Endothelial cell (in vitro differentiated cells): ENCODE data around the gene ENAH. TPM values are rescaled to one million over a fixed set of nuclear protein-coding genes. Genes with fewer than 3 reads are reported as not detected.

ENCODE experiments used
- DNase-seq: peaks from one replicate; pipeline ENCODE4 v3.0.0; 2021; ENCODE audit warnings: low spot score
- H3K27ac Mint-ChIP-seq: one replicate; pipeline ENCODE4 v1.8.0; 2021; ENCODE audit warnings: mixed read lengths, inconsistent platforms; ENCODE audit not compliant: unreplicated experiment
- H3K27me3 Mint-ChIP-seq: one replicate; pipeline ENCODE4 v1.8.0; 2021; ENCODE audit warnings: mild to moderate bottlenecking, moderate library complexity, mixed read lengths, inconsistent platforms; ENCODE audit not compliant: unreplicated experiment
- H3K36me3 Mint-ChIP-seq: one replicate; pipeline ENCODE4 v1.8.0; 2021; ENCODE audit warnings: mild to moderate bottlenecking, low read depth, mixed read lengths, inconsistent platforms; ENCODE audit not compliant: unreplicated experiment
- H3K4me1 Mint-ChIP-seq: one replicate; pipeline ENCODE4 v1.8.0; 2021; ENCODE audit warnings: mild to moderate bottlenecking, mixed read lengths, inconsistent platforms; ENCODE audit not compliant: unreplicated experiment
- H3K4me3 Mint-ChIP-seq: one replicate; pipeline ENCODE4 v1.8.0; 2021; ENCODE audit warnings: mild to moderate bottlenecking, mixed read lengths, inconsistent platforms; ENCODE audit not compliant: unreplicated experiment
- H3K9me3 Mint-ChIP-seq: one replicate; pipeline ENCODE4 v1.8.0; 2021; ENCODE audit warnings: mixed read lengths, inconsistent platforms; ENCODE audit not compliant: unreplicated experiment
- CTCF ChIP-seq: fragments of 200-600 bp; sonication (generic); IDR thresholded peaks from one replicate; pipeline ENCODE4 v1.5.0; 2021; ENCODE audit warnings: antibody characterized with exemption; ENCODE audit not compliant: unreplicated experiment
- total RNA-seq: library from RNA; stranded (reverse); fragmentation: NEBNext Ultra II Directional; extraction: Animal tissue kit (Norgen Biotek cat#: 25700); gene quantifications from one replicate; pipeline ENCODE4 v1.2.1, GENCODE V29; 2021; ENCODE audit not compliant: unreplicated experiment

ENAH gene
- total RNA-seq, 1 donor from 2014 or later, result 82.9 TPM

- Mint-ChIP-seq H3K4me1 (peaks cover 8% of the 10 kb centered on the region), H3K36me3 (no peaks in the 10 kb centered on the region), H3K27me3 (peaks cover 2% of the 10 kb centered on the region), H3K9me3 (no peaks in the 10 kb centered on the region), H3K27ac (no peak overlapping the region), H3K4me3 (no peak overlapping the region)
- TF ChIP-seq CTCF, result no peak
- DNase-seq, result no peak
Observed at GRCh38 chr1:225611537-225612223, 41.2 kb downstream of the ENAH start.

GRCh38 chr1:225610539-225610938, 42.4 kb downstream of the ENAH start:
- Mint-ChIP-seq H3K27me3 (peaks cover 2% of the 10 kb centered on the region), H3K36me3 (no peaks in the 10 kb centered on the region), H3K4me1 (peaks cover 8% of the 10 kb centered on the region), H3K27ac (no peak overlapping the region), H3K9me3 (no peaks in the 10 kb centered on the region), H3K4me3 (no peak overlapping the region)
- DNase-seq, result no peak
- no peak for TF ChIP-seq CTCF

GRCh38 chr1:225608014-225608796, 44.7 kb downstream of the ENAH start:
- TF ChIP-seq CTCF, result no peak
- H3K36me3 Mint-ChIP-seq, result no peaks in the 10 kb centered on the region
- H3K4me3 Mint-ChIP-seq, result no peak overlapping the region
- peak overlapping the region; percentile 48 for H3K27ac Mint-ChIP-seq
- no peaks in the 10 kb centered on the region for H3K9me3 Mint-ChIP-seq
- H3K4me1 Mint-ChIP-seq, result peaks cover 8% of the 10 kb centered on the region
- DNase-seq, result no peak
- H3K27me3 Mint-ChIP-seq, result no peaks in the 10 kb centered on the region

GRCh38 chr1:225607355-225607754, 45.6 kb downstream of the ENAH start:
- TF ChIP-seq CTCF, result no peak
- H3K27ac Mint-ChIP-seq, result no peak overlapping the region
- no peak overlapping the region for H3K4me3 Mint-ChIP-seq
- H3K36me3 Mint-ChIP-seq, result no peaks in the 10 kb centered on the region
- no peaks in the 10 kb centered on the region for H3K27me3 Mint-ChIP-seq
- H3K4me1 Mint-ChIP-seq, result peaks cover 8% of the 10 kb centered on the region
- DNase-seq, result no peak
- H3K9me3 Mint-ChIP-seq, result no peaks in the 10 kb centered on the region
